Colonic mucosa (tissue), 4 donors: ENCODE data around the gene SPTBN1. TPM values are rescaled to one million over a fixed set of nuclear protein-coding genes. Genes with fewer than 3 reads are reported as not detected.

Experiments
- DNase-seq: peaks from one replicate; pipeline ENCODE4 v3.0.0-alpha.2; 2020
- H3K27ac ChIP-seq: fragments of 200-600 bp; one replicate; pipeline ENCODE4 v1.8.0; 2021
- H3K27me3 ChIP-seq: fragments of 200-600 bp; one replicate; pipeline ENCODE4 v1.8.0; 2021
- H3K36me3 ChIP-seq: fragments of 200-600 bp; one replicate; pipeline ENCODE4 v1.8.0; 2021
- H3K4me1 ChIP-seq: fragments of 200-600 bp; one replicate; pipeline ENCODE4 v1.8.0; 2021; ENCODE audit warnings: mild to moderate bottlenecking
- H3K4me3 ChIP-seq: fragments of 200-600 bp; one replicate; pipeline ENCODE4 v1.8.0; 2021
- H3K9ac ChIP-seq, 2 donors: one replicate each; pipeline ENCODE4 v1.7.0; 2013; ENCODE audit warnings: control low read depth in 2 of 2, low read depth in 2 of 2, low read length in 2 of 2
- H3K9me3 ChIP-seq: fragments of 200-600 bp; one replicate; pipeline ENCODE4 v1.8.0; 2021
- intact Hi-C: fragments of 100-400 bp; cut with DNase I; formaldehyde crosslinking; loops from one replicate; pipeline ENCODE4 v1.14.1; 2022
- total RNA-seq, 2 donors: library from RNA; stranded (reverse); fragmentation: NEBNext Ultra II Directional in 1 of 2; extraction: Animal tissue kit (Norgen Biotek cat#: 25700) in 1 of 2; gene quantifications; one replicate each; pipeline ENCODE4 v1.2.1, GENCODE V29; 2021
- TF ChIP-seq, protein P1 (sequence below): fragments of 200-600 bp; IDR thresholded peaks from one replicate; pipeline ENCODE4 v1.8.0; 2022; ENCODE audit warnings: antibody characterized with exemption, mild to moderate bottlenecking
- donor health status: healthy.
- donor health status: DM: no; HTN: no; CAD: no.
- donor health status: DM: no; HTN: no; CAD: no.

The SPTBN1 gene
- total RNA-seq, 2 donors from 2014 or later: 325 to 338 TPM

DNA sequence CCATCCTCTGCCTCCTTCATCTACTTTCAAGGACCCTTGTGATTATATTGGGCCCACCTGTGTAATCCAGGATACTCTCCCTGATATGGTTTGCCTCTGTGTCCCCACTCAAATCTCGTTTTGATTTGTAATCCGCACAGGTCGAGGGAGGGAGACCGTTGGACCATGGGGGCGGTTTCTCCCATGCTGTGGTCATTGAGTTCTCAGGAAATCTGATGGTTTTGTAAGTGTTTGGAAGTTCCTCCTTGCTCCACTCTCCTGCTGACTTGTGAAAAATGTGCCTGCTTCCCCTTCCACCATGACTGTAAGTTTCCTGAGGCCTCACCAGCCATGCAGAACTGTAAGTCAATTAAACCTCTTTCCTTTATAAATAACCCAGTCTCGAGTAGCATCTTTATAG lies 225.3 kb downstream of the SPTBN1 start:
- Histone ChIP-seq H3K27me3 (no peaks in the 10 kb centered on the region), H3K9ac (no peak overlapping the region), H3K27ac (no peak overlapping the region), H3K36me3 (no peaks in the 10 kb centered on the region), H3K4me3 (no peak overlapping the region), H3K9me3 (no peaks in the 10 kb centered on the region), H3K4me1 (no peaks in the 10 kb centered on the region)
- intact Hi-C loops: no loop called here
- TF ChIP-seq, protein P1, sequence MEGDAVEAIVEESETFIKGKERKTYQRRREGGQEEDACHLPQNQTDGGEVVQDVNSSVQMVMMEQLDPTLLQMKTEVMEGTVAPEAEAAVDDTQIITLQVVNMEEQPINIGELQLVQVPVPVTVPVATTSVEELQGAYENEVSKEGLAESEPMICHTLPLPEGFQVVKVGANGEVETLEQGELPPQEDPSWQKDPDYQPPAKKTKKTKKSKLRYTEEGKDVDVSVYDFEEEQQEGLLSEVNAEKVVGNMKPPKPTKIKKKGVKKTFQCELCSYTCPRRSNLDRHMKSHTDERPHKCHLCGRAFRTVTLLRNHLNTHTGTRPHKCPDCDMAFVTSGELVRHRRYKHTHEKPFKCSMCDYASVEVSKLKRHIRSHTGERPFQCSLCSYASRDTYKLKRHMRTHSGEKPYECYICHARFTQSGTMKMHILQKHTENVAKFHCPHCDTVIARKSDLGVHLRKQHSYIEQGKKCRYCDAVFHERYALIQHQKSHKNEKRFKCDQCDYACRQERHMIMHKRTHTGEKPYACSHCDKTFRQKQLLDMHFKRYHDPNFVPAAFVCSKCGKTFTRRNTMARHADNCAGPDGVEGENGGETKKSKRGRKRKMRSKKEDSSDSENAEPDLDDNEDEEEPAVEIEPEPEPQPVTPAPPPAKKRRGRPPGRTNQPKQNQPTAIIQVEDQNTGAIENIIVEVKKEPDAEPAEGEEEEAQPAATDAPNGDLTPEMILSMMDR: no peak
- DNase-seq: no peak

DNA sequence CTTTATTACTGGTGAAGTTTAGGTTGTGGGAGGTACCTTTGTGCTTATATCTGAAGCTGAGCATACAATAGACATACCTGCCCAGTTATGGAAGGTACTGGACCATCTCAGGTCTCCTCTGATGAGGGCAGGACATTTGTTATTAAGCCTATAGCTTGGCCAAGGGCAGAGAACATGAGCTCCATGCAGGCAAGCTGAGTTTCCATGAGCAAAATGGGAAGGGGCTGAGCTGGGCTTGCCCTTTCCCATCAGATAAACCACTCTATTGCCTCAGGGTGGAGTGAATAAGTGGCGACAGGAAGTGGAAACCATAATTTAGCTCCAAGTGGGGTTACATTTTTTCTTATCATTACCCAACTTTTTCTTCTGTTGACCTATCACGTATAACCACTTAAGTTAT lies 227.5 kb downstream of the SPTBN1 start:
- no peak for DNase-seq
- Histone ChIP-seq H3K27ac (no peak overlapping the region), H3K27me3 (no peaks in the 10 kb centered on the region), H3K4me3 (no peak overlapping the region), H3K4me1 (no peaks in the 10 kb centered on the region), H3K9me3 (no peaks in the 10 kb centered on the region), H3K36me3 (no peaks in the 10 kb centered on the region), H3K9ac (no peak overlapping the region)
- intact Hi-C loops: no loop called here
- TF ChIP-seq, protein P1: no peak

DNA sequence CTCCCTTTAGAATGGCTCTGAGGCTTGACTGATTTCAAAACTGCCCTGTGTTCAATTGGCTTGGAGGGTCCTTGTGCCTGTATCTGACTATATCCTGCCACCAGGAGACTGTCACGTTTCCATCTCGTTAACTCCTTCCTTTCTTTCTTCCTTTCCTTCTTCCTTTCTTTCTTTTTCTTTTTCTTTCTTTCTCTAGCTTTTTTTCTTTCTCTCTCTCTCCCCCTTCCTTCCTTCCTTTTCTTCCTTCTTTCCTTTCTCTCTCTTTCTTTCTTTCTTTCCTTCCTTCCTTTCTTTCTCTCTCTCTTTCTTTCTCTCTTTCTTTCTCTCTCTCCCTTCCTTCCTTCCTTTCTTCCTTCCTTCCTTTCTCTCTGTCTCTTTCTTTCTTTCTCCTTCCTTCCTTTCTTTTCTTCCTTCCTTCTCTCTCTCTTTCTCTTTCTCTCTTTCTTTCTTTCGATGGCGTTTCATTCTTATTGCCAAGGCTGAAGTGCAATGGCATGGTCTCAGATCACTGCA lies 229.2 kb downstream of the SPTBN1 start:
- no peaks in the 10 kb centered on the region for H3K27me3 ChIP-seq
- no peaks in the 10 kb centered on the region for H3K4me1 ChIP-seq
- no peak for DNase-seq
- no peaks in the 10 kb centered on the region for H3K36me3 ChIP-seq
- intact Hi-C loops: no loop called here
- no peak overlapping the region for H3K27ac ChIP-seq
- no peaks in the 10 kb centered on the region for H3K9me3 ChIP-seq
- TF ChIP-seq, protein P1: no peak
- no peak overlapping the region for H3K9ac ChIP-seq
- H3K4me3 ChIP-seq: no peak overlapping the region

DNA sequence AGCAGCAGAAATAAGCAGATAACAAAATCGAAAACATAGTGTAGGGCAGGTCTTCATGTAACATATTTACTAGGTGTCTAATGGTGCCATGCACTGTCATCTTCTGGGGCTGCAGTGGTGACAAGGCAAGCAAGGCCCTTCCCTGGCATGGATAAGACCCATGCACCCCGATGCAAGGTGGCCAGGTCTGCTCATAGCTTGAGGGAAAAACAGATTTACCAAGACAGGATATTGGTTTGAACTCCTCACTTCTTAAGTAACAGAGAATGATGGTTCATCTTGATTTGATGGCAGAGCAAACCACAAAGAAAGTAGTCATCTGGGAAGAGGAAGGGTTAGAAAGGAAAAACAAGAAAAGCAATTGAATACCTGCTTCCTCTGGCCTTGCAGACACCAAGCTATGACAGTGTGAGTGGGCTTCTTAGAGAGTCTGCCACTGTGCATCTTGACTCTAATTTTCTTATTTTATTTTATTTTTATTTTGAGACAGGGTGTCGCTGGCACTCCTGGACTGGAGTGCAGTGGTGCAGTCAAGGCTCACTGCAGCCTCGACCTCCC lies 231.5 kb downstream of the SPTBN1 start:
- no peak overlapping the region for H3K4me3 ChIP-seq
- DNase-seq: no peak
- no peaks in the 10 kb centered on the region for H3K27me3 ChIP-seq
- H3K27ac ChIP-seq: no peak overlapping the region
- TF ChIP-seq, protein P1: no peak
- H3K4me1 ChIP-seq: no peaks in the 10 kb centered on the region
- no peaks in the 10 kb centered on the region for H3K36me3 ChIP-seq
- intact Hi-C loops: no loop called here
- H3K9ac ChIP-seq: no peak overlapping the region
- no peaks in the 10 kb centered on the region for H3K9me3 ChIP-seq

DNA sequence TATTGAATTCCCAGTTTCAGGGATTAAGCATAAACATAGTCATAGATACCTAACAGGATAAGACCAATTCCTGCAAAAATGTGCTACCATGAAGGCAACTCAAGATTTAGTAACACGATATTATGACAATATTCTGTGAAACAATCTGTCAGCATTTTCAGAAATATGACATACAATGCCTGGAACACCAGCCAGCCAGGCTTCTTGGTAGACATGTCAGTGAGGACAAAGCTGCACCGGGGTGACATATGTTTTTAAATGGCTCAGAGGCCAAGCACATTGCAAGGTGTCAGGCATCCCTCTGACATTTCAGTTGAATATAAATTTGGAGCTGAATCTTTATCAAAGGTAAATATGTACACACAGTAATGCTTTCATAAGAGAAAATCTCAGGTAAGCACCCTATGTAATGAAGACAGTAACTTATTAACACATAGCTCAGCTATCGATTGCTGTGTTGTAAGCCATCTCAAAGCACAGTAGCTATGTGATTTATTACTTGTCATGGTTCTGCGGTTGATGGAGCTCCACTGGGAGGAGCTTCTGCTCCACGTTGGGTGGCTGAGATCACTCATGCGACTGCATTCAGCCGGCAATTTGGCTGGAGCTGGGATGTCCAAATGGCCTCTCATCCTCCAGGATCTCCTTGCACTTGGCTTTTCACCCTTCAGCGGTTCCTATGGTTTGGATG lies 235.5 kb downstream of the SPTBN1 start:
- intact Hi-C loops: no loop called here
- H3K36me3 ChIP-seq: no peaks in the 10 kb centered on the region
- no peak for DNase-seq
- no peak overlapping the region for H3K9ac ChIP-seq
- no peaks in the 10 kb centered on the region for H3K27me3 ChIP-seq
- H3K27ac ChIP-seq: no peak overlapping the region
- TF ChIP-seq, protein P1: no peak
- no peaks in the 10 kb centered on the region for H3K4me1 ChIP-seq
- H3K4me3 ChIP-seq: no peak overlapping the region
- no peaks in the 10 kb centered on the region for H3K9me3 ChIP-seq
